Stimulated activated naive CD8-positive, alpha-beta T cell treated with anti-CD3 and anti-CD28 coated beads, Interleukin-15, Interleukin-2, amounts not matched to agents 100 ng/mL and 50 ng/mL, for 24 hours (primary cell): ENCODE measurements around the gene GRIN2A.

Experiments used
- H3K27ac Mint-ChIP-seq: one replicate; pipeline ENCODE4 v1.8.0; 2021; ENCODE audit warnings: mild to moderate bottlenecking, mixed read lengths
- H3K27me3 Mint-ChIP-seq: one replicate; pipeline ENCODE4 v1.8.0; 2021; ENCODE audit warnings: mixed read lengths
- H3K36me3 Mint-ChIP-seq: one replicate; pipeline ENCODE4 v1.8.0; 2021; ENCODE audit warnings: low read depth, mixed read lengths
- H3K4me1 Mint-ChIP-seq: one replicate; pipeline ENCODE4 v1.8.0; 2021; ENCODE audit warnings: low read depth, mixed read lengths
- H3K4me3 Mint-ChIP-seq: one replicate; pipeline ENCODE4 v1.8.0; 2021; ENCODE audit warnings: mild to moderate bottlenecking, mixed read lengths
- H3K9me3 Mint-ChIP-seq: one replicate; pipeline ENCODE4 v1.8.0; 2021; ENCODE audit warnings: mixed read lengths

The GRIN2A gene

DNA sequence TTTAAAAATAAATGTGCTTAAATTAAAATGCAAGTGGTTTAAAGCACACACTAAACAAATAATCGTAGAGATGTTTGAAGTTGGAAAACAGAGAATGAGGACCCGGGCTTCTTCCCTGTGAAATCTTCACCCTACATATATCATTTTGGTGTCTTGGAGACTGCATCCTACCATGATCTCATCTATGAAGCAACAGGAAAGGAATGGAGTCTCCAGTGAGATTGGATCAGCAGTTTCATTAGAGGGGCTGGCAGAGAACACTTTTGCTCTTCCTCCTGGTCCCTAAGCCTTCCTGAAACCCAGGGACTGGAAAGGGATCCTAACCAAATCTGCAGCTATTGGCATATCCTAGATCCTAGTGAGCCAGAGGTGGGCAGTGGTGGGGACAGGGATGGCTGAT lies 85.0 kb downstream of the GRIN2A start:
- no peaks in the 10 kb centered on the region for H3K4me1 Mint-ChIP-seq
- H3K4me3 Mint-ChIP-seq = no peak overlapping the region
- H3K36me3 Mint-ChIP-seq = no peaks in the 10 kb centered on the region
- H3K27me3 Mint-ChIP-seq = no peaks in the 10 kb centered on the region
- no peak overlapping the region for H3K27ac Mint-ChIP-seq
- peaks cover 11% of the 10 kb centered on the region for H3K9me3 Mint-ChIP-seq

DNA sequence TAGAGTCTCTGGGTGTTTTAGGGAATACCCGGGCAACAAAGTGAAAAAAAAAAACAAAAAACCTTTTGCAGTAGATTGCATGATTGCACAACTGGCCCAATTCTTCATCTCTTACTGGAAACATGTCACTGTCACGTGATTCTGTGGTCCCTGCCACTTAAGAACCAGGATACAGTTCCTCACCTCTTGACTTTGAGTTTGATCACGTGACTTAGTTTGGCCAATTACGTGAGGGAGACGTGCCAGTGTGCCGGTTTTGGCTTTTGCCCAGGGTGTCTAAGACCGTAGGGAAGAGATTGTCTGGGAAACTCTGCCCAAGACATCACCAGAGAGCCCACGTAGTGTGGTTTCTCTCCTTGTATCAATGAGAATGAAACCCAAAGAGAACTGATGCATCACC lies 88.7 kb downstream of the GRIN2A start:
- H3K27ac Mint-ChIP-seq = no peak overlapping the region
- H3K4me1 Mint-ChIP-seq = no peaks in the 10 kb centered on the region
- H3K36me3 Mint-ChIP-seq = no peaks in the 10 kb centered on the region
- H3K27me3 Mint-ChIP-seq = peaks cover 9% of the 10 kb centered on the region
- no peak overlapping the region for H3K4me3 Mint-ChIP-seq
- H3K9me3 Mint-ChIP-seq = peaks cover 4% of the 10 kb centered on the region

DNA sequence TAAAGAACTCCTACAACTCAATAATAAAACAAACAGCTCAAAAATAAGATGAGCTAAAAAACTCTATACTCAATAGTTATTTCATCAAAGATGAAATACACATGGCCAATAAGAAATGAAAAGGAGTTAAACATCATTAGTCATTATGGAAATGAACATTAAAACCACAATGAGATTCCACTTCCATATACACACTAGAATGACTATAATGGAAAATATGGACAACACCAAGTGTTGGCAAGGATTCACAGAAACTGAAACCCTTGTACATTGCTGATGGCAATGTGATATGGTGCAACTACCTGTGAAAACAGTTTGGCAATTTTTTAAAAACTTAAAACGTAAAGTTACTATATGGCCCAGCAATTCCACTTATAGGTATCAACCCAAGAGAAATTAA lies 91.4 kb downstream of the GRIN2A start:
- Mint-ChIP-seq H3K36me3 (no peaks in the 10 kb centered on the region), H3K27me3 (peaks cover 10% of the 10 kb centered on the region), H3K4me3 (no peak overlapping the region), H3K4me1 (no peaks in the 10 kb centered on the region), H3K9me3 (no peaks in the 10 kb centered on the region), H3K27ac (no peak overlapping the region)

DNA sequence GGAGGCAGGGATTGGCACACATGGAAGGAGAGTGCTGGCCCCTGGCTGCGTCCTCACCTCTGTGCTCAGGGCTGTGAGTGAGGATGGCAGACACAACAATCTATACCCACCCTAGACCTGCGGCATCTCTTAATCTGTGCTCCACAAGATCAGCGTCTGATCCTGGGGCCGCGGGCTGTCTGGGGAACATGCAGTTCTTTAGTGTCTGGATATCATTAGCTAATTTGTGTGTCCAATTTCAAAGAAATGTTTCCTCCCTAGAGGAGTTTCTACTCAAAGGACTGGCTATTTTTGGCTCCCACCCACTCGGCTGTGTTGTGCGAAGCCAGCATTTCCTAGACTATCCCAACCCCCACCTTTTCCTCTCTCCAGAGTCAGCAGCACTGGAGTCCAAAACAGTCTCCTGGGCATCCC lies 93.8 kb downstream of the GRIN2A start:
- Mint-ChIP-seq H3K27ac (no peak overlapping the region), H3K36me3 (no peaks in the 10 kb centered on the region), H3K4me1 (no peaks in the 10 kb centered on the region), H3K9me3 (no peaks in the 10 kb centered on the region), H3K4me3 (no peak overlapping the region), H3K27me3 (peaks cover 10% of the 10 kb centered on the region)

DNA sequence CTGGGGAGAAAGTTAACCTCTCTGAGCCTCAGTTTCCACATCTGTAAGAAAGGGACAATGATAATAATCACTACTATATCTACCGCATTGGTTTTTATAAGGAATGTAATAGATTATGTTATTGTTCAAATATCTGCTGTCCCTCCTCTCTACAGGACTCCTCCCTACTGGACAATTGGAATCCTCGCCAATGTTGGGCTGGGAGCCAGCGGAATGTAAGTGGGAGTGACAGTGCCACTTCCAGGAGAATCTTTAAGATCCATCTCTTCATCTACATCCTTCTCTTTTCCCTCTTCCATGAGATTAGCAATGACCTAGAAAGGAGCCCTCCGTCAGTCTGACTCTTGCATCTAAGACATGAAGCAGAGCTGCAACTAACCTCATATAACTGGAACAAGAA lies 95.1 kb downstream of the GRIN2A start:
- no peaks in the 10 kb centered on the region for H3K36me3 Mint-ChIP-seq
- no peak overlapping the region for H3K4me3 Mint-ChIP-seq
- no peak overlapping the region for H3K27ac Mint-ChIP-seq
- no peaks in the 10 kb centered on the region for H3K9me3 Mint-ChIP-seq
- peaks cover 10% of the 10 kb centered on the region for H3K27me3 Mint-ChIP-seq
- no peaks in the 10 kb centered on the region for H3K4me1 Mint-ChIP-seq

DNA sequence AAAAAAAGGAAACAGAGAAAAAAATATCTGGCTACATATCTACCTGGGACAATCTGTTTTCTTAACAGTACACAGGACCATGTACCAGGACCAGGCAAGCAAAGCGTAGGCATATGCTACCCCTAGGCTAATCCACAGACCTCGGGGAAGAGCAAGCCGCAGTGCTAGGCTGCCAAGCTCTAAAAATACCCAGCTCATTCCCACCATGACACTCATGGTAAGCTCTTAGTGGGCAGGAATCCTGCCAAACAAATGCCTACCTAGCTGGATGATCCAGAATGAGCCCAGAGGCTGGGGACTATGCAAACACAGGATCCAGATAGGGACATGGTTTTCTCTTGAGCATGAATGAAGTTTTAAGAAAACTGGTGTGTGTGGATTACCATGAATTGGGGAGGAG lies 95.6 kb downstream of the GRIN2A start:
- Mint-ChIP-seq H3K4me1 (no peaks in the 10 kb centered on the region), H3K27ac (no peak overlapping the region), H3K9me3 (no peaks in the 10 kb centered on the region), H3K4me3 (no peak overlapping the region), H3K27me3 (peaks cover 10% of the 10 kb centered on the region), H3K36me3 (no peaks in the 10 kb centered on the region)

DNA sequence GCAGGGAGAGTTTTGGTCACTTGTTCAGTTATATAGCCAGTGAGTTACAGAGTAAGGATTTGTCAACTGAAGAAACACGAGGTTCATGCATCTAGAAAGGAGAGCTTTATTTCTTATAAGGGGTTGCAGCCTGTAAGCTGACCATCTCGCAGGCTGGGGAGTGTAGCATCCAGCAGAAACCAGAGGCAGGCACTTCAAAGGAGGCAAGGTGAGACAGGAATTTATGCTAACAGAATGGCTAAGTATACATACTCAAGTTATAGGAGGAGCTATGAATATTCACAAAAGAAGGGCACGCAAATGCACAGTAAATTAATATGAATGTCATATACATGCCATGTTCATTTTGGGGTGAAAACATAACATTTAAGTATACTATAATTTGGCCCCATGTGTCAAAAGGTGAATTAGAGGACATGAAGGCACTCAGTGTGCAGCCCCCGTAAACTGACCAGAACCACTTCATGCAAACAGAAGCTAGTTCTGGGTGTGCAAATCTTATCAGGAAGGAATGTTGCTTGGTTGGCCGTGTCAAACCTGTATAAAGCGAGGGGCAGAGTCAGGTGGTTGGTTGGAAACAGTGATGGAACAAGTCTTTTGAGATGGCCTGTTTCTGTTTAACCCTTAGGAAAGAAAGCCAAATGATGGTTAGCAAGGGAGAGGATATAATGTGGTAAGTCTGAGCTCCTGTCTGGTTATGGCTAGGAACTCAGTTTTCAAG lies 97.0 kb downstream of the GRIN2A start:
- Mint-ChIP-seq H3K4me3 (no peak overlapping the region), H3K27me3 (peaks cover 15% of the 10 kb centered on the region), H3K4me1 (no peaks in the 10 kb centered on the region), H3K9me3 (no peaks in the 10 kb centered on the region), H3K36me3 (no peaks in the 10 kb centered on the region), H3K27ac (no peak overlapping the region)

DNA sequence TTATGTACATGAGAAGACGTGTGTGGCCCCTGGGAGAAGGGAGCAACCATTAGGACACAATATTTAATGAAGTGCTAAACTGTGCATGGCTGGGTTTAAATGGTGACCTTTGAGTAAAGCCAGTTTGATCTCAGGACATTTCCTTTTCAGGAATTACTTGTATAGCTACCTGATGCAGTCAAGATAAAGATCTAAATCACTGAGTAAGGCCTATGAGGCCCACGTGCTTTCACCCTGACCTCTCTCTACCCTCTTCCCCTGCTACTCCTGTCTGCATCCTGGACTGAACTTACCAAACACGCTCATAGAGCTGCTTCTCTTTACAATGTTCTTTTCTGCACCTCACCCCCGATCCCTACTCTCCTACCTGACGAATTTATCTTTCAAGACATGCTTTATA lies 98.9 kb downstream of the GRIN2A start:
- Mint-ChIP-seq H3K4me3 (no peak overlapping the region), H3K27ac (no peak overlapping the region), H3K9me3 (no peaks in the 10 kb centered on the region), H3K4me1 (no peaks in the 10 kb centered on the region), H3K36me3 (no peaks in the 10 kb centered on the region), H3K27me3 (peaks cover 5% of the 10 kb centered on the region)

DNA sequence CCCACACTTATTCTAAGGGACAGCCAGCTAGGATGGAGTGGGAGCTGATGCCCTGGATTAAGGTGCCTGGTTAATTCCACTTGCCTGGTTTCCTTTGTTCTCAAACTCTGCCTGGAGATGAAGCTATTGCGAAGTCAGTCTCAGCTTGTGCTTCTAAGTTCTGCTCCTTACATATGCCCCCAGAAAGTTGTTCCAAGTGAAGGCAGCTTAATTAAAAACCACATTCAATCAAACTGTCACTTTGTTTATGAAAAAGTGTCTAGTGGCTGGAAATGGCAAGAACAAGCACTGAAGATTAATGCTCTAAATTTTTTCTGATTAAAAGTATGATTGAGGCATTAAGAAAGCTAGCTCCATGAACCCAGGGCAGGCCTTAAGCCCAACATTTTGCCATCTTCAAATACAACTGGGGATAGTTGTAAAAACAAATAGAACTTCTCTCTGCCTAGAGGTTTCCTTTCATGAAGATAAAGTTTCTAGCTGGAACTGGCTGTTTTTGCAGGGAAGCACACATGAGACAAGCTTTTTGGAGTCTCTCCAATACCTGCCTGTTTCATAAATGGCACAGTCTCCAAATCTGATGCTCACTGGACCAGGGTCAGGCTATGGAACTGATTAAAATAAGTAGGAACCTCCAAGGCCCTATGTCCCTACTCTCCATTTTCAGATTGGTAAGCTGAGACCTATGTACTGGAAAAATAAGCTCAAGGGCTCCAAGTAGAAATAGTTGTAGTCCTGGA lies 100.9 kb downstream of the GRIN2A start:
- Mint-ChIP-seq H3K4me3 (no peak overlapping the region), H3K4me1 (no peaks in the 10 kb centered on the region), H3K27me3 (peaks cover 5% of the 10 kb centered on the region), H3K9me3 (no peaks in the 10 kb centered on the region), H3K36me3 (no peaks in the 10 kb centered on the region), H3K27ac (no peak overlapping the region)

DNA sequence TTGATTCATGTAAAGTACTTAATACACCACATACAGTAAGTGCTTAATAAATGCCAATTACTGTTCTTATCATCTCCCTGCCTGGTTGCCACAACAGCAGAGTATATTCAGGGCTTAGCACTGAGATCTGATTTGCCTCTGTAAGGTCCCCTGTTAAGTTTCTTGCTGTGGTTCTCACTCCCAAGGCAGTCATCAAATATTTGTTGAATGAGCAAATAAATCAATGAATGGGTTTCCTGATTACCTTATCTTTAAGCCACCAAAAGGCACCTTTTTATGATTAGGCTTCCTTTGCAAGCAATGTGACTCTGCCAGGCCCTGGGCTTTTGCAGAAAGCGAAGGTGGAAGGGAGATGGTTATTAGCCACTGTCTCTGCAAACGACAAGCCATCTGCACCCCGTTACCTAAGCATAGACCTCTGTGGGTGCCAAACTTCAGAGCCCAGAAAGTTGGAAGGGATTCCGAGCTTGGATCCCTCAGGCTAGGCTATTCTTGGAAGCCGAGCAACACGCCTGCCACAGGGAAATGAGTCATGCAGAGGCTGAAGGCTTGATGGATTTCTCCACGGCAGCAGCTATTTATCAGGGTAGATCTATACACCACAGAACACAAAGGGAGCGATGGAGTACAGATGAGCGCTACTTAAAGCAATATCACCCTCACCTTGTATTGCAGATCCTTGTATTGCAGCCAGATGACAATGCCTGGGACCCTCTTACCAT lies 102.0 kb downstream of the GRIN2A start:
- no peak overlapping the region for H3K27ac Mint-ChIP-seq

DNA sequence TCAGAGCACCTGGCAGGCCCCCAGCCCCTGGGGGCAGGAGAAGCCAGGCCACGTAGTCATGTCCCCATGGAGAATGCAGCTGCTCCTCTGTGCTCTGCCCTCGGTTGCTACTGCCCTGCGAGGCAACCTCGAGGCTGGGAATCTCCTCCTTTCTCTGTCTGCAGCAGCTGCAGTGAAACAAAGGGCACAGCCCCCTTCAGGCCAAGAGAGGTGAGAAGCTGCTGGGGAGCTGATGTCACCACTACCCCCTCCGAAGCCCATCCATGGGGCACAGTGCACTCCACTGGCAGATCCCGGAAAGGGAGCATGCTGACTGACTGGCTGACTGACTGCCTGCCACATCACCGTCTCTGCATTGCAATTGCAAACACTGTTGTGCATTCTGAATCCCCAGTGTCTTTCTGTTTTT lies 103.7 kb downstream of the GRIN2A start:
- H3K36me3 Mint-ChIP-seq = no peaks in the 10 kb centered on the region
- no peak overlapping the region for H3K27ac Mint-ChIP-seq
- no peaks in the 10 kb centered on the region for H3K9me3 Mint-ChIP-seq
- no peaks in the 10 kb centered on the region for H3K4me1 Mint-ChIP-seq
- no peak overlapping the region for H3K4me3 Mint-ChIP-seq
- H3K27me3 Mint-ChIP-seq = peaks cover 5% of the 10 kb centered on the region

More for the DNA sequence above, 102.0 kb downstream of the GRIN2A start:
- H3K4me3 Mint-ChIP-seq = no peak overlapping the region
- H3K4me1 Mint-ChIP-seq = no peaks in the 10 kb centered on the region
- peaks cover 5% of the 10 kb centered on the region for H3K27me3 Mint-ChIP-seq
- no peaks in the 10 kb centered on the region for H3K36me3 Mint-ChIP-seq
- H3K9me3 Mint-ChIP-seq = no peaks in the 10 kb centered on the region

DNA sequence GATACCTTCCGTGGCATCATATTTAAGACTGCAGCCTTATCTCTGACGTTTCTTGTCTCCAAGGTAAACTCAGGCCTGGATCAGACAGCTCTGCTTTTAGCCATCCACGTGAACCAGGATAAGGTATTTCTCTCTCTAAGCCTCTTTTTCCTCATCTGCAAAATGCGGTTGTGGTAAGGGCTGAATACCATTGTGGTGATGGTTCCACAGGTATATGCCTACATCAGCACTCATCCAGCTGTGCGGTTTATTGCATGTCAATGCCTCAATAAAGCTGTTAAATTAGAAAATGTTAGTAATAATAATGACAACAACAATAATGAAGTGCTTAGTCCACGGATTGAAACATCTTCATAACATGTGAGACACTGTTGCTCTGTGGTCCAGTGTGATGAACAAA lies 104.4 kb downstream of the GRIN2A start:
- Mint-ChIP-seq H3K4me1 (no peaks in the 10 kb centered on the region), H3K27ac (no peak overlapping the region), H3K4me3 (no peak overlapping the region), H3K27me3 (peaks cover 5% of the 10 kb centered on the region), H3K36me3 (no peaks in the 10 kb centered on the region), H3K9me3 (no peaks in the 10 kb centered on the region)

DNA sequence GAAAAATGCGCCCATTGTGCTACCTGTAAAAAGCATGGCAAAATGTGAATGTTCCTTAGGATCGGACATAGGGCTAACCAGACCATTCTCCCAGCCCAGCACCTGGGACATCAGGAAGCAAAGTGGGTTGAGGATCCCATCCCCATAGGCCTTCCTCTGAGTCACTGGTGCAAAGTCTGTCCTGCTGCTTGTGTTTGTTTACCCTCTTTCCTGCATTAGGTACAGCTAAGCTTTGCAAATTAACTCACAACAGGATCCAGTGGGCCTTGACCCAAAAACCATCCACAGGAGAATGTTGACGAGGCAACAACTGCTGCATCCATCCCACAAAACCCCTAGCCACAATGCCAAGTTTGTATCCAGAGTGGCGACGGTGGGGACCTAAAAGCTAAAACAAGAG lies 106.2 kb downstream of the GRIN2A start:
- no peaks in the 10 kb centered on the region for H3K9me3 Mint-ChIP-seq
- no peaks in the 10 kb centered on the region for H3K36me3 Mint-ChIP-seq
- H3K4me1 Mint-ChIP-seq = no peaks in the 10 kb centered on the region
- H3K27ac Mint-ChIP-seq = no peak overlapping the region
- no peak overlapping the region for H3K4me3 Mint-ChIP-seq
- peaks cover 4% of the 10 kb centered on the region for H3K27me3 Mint-ChIP-seq

DNA sequence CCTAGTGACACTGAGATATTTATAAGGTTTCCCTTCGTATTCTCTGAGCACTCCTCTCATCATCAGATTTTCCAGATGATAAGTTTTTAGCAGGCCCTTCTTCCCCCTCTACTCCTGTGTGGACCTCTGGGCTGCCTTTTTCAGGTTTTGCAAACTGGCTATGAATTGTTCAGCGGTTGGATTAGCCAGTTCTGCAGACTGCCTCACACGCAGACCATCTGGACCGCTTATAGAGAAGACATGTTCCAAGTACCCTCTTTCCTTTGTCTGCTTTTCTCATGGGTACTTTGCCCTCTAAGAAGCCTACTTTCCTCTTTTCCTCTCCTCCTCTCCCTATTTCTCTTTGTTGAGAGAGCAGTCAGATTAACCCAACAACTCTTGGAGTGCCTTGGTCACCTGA lies 111.6 kb downstream of the GRIN2A start:
- Mint-ChIP-seq H3K9me3 (no peaks in the 10 kb centered on the region), H3K27me3 (peaks cover 4% of the 10 kb centered on the region), H3K27ac (no peak overlapping the region), H3K4me3 (no peak overlapping the region), H3K36me3 (no peaks in the 10 kb centered on the region), H3K4me1 (no peaks in the 10 kb centered on the region)

DNA sequence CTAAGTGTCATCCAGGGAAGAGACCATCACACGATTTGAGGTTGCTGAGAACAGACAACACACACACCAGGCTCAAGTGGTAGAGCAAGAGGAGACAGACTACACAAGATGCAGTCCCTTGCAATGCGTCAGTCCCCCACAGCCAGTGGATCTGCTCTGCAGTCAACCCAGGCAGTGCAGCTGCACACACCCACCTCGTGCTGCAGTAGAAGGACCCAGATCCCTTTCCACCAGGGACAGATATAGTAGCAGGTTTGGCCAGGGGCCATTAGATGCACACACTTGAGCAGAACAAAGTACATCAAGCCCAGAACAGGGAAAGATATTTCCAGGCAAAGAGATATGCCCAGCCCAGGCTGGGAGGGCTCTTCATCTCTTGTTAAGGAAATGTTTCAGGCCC lies 112.9 kb downstream of the GRIN2A start:
- H3K4me3 Mint-ChIP-seq = no peak overlapping the region
- H3K36me3 Mint-ChIP-seq = no peaks in the 10 kb centered on the region
- peaks cover 4% of the 10 kb centered on the region for H3K27me3 Mint-ChIP-seq
- H3K4me1 Mint-ChIP-seq = no peaks in the 10 kb centered on the region
- no peak overlapping the region for H3K27ac Mint-ChIP-seq
- no peaks in the 10 kb centered on the region for H3K9me3 Mint-ChIP-seq
